MCF 10A (cell line): Measurements from ENCODE around the gene LTBR. TPM values are rescaled to one million over a fixed set of nuclear protein-coding genes. Genes with fewer than 3 reads are reported as not detected.

Experiments
- BruUV-seq: library from RNA; stranded (reverse); fragments of 400-500 nt; replicated peaks from 2 replicates; lab custom pipeline; 2021; lab: Mats Ljungman, UMichigan
- CTCF ChIA-PET: fragments of 300-600 bp; sonication (Branson Sonifier 250); formaldehyde crosslinking; extraction: SDS; loops from one replicate; lab custom pipeline; 2021; ENCODE audit warnings: antibody characterized with exemption, inconsistent platforms; lab: Yijun Ruan, JAX
- POLR2A ChIA-PET: fragments of 300-600, 350-650 bp; sonication (Branson Sonifier 250); formaldehyde crosslinking; extraction: SDS; loops from one replicate; lab custom pipeline; 2020; ENCODE audit warnings: antibody characterized with exemption, inconsistent platforms; lab: Yijun Ruan, JAX
- DNase-seq: peaks from one replicate; pipeline ENCODE4 v3.0.0-alpha.2; 2018; ENCODE audit not compliant: unreplicated experiment
- H3K27ac Mint-ChIP-seq: one replicate; pipeline ENCODE4 v1.8.0; 2022; ENCODE audit warnings: mild to moderate bottlenecking, low read depth, mixed read lengths; ENCODE audit not compliant: unreplicated experiment
- H3K27me3 Mint-ChIP-seq: one replicate; pipeline ENCODE4 v1.8.0; 2022; ENCODE audit warnings: mixed read lengths; ENCODE audit not compliant: insufficient read depth, unreplicated experiment
- H3K36me3 Mint-ChIP-seq: one replicate; pipeline ENCODE4 v1.8.0; 2022; ENCODE audit warnings: mild to moderate bottlenecking, moderate library complexity, mixed read lengths; ENCODE audit not compliant: insufficient read depth, unreplicated experiment
- H3K4me1 Mint-ChIP-seq: one replicate; pipeline ENCODE4 v1.8.0; 2022; ENCODE audit warnings: mixed read lengths; ENCODE audit not compliant: insufficient read depth, unreplicated experiment
- H3K4me3 Mint-ChIP-seq: one replicate; pipeline ENCODE4 v1.8.0; 2022; ENCODE audit warnings: mild to moderate bottlenecking, moderate library complexity, mixed read lengths; ENCODE audit not compliant: unreplicated experiment
- H3K9me3 Mint-ChIP-seq: one replicate; pipeline ENCODE4 v1.8.0; 2022; ENCODE audit warnings: mixed read lengths; ENCODE audit not compliant: unreplicated experiment
- intact Hi-C: fragments of 100-400 bp; cut with micrococcal nuclease; formaldehyde crosslinking; loops from 2 replicates; pipeline ENCODE4 v1.14.1; 2022
- total RNA-seq: library from RNA; stranded (reverse); gene quantifications from 2 replicates; pipeline ENCODE4 v1.2.3, GENCODE V29; 2022
- TF ChIP-seq, protein P1 (sequence below): fragments of 200-600 bp; IDR thresholded peaks from one replicate; pipeline ENCODE4 v1.8.0; 2022; ENCODE audit warnings: antibody characterized with exemption, mild to moderate bottlenecking; ENCODE audit not compliant: unreplicated experiment

The LTBR gene
- total RNA-seq, 1 experiment from 2014 or later, result 169 TPM

DNA sequence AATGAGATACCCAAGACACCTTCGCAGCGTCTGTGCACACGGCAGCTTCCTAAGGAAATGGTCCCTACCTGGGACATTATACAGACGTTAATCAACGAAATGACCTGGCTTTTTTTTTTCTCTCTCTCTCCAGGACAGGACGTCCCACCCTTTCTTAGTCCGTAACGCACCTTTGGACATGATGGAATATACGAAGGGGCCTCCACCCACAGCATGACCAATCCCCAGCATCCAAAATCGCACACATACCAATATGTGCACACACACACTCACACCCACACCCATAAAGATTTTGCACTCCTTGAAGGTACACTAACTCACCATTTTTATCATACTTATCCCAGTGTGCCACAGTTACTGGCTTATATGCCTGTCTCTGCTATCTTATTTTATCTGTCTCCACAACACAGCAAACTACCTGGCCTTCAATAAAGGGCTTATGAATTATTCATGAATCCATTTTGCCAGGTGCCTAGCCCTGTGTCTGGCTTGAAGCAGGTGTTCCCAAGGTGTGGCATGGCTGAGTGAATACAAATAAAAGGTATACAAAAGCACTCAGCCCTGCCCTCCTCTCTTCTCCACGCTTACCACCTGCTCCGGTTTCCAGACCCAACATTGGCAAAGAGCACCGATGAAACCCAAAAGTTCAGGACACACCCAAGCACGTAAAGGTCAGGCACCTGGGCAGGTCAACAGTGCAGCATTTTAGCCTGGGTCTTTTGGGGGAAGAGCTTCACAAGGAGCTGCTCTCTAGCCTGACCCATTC, 10.8 kb upstream of the LTBR start:
- Mint-ChIP-seq H3K27me3 (no peaks in the 10 kb centered on the region), H3K9me3 (no peaks in the 10 kb centered on the region), H3K4me1 (peaks cover 68% of the 10 kb centered on the region), H3K27ac (peak overlapping the region; percentile 97), H3K4me3 (peak overlapping the region; percentile 89), H3K36me3 (peaks cover 54% of the 10 kb centered on the region)
- DNase-seq, result peak; percentile 23
- POLR2A ChIA-PET, result interaction anchor here (0.5 to 16.5 kb wide), 23 partner anchors 8 to 571 kb away, joined by 3 to 739 read pairs (median 8); partner anchors contain the start of genes GAPDH, LTBR, TAPBPL and TNFRSF1A
- TF ChIP-seq, protein P1, sequence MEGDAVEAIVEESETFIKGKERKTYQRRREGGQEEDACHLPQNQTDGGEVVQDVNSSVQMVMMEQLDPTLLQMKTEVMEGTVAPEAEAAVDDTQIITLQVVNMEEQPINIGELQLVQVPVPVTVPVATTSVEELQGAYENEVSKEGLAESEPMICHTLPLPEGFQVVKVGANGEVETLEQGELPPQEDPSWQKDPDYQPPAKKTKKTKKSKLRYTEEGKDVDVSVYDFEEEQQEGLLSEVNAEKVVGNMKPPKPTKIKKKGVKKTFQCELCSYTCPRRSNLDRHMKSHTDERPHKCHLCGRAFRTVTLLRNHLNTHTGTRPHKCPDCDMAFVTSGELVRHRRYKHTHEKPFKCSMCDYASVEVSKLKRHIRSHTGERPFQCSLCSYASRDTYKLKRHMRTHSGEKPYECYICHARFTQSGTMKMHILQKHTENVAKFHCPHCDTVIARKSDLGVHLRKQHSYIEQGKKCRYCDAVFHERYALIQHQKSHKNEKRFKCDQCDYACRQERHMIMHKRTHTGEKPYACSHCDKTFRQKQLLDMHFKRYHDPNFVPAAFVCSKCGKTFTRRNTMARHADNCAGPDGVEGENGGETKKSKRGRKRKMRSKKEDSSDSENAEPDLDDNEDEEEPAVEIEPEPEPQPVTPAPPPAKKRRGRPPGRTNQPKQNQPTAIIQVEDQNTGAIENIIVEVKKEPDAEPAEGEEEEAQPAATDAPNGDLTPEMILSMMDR, result no peak
- intact Hi-C loops, result no loop called here
- TSS peak; percentile 32 for BruUV-seq
- CTCF ChIA-PET, result interaction anchor here (0.6 to 4.6 kb wide), 11 partner anchors 11 to 165 kb away, joined by 3 to 27 read pairs (median 3); partner anchors contain the start of gene LTBR

- peaks cover 60% of the 10 kb centered on the region for H3K4me1 Mint-ChIP-seq
These were observed 9.8 kb upstream of the LTBR start for GRCh38 chr12:6374028-6374785.

GRCh38 chr12:6374786-6375160, 9.2 kb upstream of the LTBR start:
- no peaks in the 10 kb centered on the region for H3K9me3 Mint-ChIP-seq

More at GRCh38 chr12:6374028-6374785, 9.8 kb upstream of the LTBR start:
- H3K27ac Mint-ChIP-seq, result peak overlapping the region; percentile 97
- TF ChIP-seq, protein P1, result no peak
- no peaks in the 10 kb centered on the region for H3K9me3 Mint-ChIP-seq
- BruUV-seq, result no TSS peak
- no peaks in the 10 kb centered on the region for H3K27me3 Mint-ChIP-seq
- intact Hi-C loops, result no loop called here
- H3K36me3 Mint-ChIP-seq, result peaks cover 44% of the 10 kb centered on the region
- ChIA-PET CTCF (interaction anchor here (0.6 to 4.6 kb wide), 17 partner anchors 9 to 188 kb away, joined by 3 to 27 read pairs (median 4); partner anchors contain the start of gene LTBR), POLR2A (interaction anchor here (0.6 to 16.5 kb wide), 26 partner anchors 9 to 234 kb away, joined by 3 to 739 read pairs (median 8); partner anchors contain the start of genes GAPDH, LTBR, MRPL51 and TAPBPL)
- peak overlapping the region; percentile 89 for H3K4me3 Mint-ChIP-seq
- DNase-seq, result peak; percentile 43

More at GRCh38 chr12:6374786-6375160, 9.2 kb upstream of the LTBR start:
- Mint-ChIP-seq H3K4me3 (peak overlapping the region; percentile 89), H3K27ac (peak overlapping the region; percentile 97), H3K4me1 (peaks cover 54% of the 10 kb centered on the region), H3K27me3 (no peaks in the 10 kb centered on the region), H3K36me3 (peaks cover 38% of the 10 kb centered on the region)
- ChIA-PET CTCF (interaction anchor here (0.6 to 4.6 kb wide), 16 partner anchors 9 to 188 kb away, joined by 3 to 27 read pairs (median 4); partner anchors contain the start of gene LTBR), POLR2A (interaction anchor here (0.6 to 16.5 kb wide), 25 partner anchors 9 to 233 kb away, joined by 3 to 739 read pairs (median 7); partner anchors contain the start of genes GAPDH, LTBR, MRPL51 and TAPBPL)
- intact Hi-C loops, result no loop called here
- BruUV-seq, result no TSS peak
- DNase-seq, result no peak
- TF ChIP-seq, protein P1, result no peak
